NCI-H526 (cell line): ENCODE measurements around the gene ZNF878.
"Not testable (repeated sequence)": the region's sequence is repeated elsewhere in the genome, so short reads cannot be mapped to it uniquely, and the experiment has no call there.

Experiments
- DNase-seq, 2 experiments: peaks; one replicate each; lab custom pipeline; 2025; lab: John Stamatoyannopoulos, UW

Gene ZNF878

GRCh38 chr19:12052497-12053169 lies at the start of gene ZNF878:
TSS of gene ZNF878 (minus strand) at chr19:12052961. CDS start at chr19:12052801, 160 bp downstream.
- DNase-seq: peak; percentile 84 to 96

- no peak for DNase-seq
Observed at GRCh38 chr19:12098040-12098439, 45.3 kb upstream of the ZNF878 start.

- no peak for DNase-seq
Observed at GRCh38 chr19:12095111-12095790, 42.5 kb upstream of the ZNF878 start.

GRCh38 chr19:12093777-12094176 lies 41.0 kb upstream of the ZNF878 start:
- no peak for DNase-seq

GRCh38 chr19:12092956-12093355 lies 40.2 kb upstream of the ZNF878 start:
- DNase-seq: no peak

- DNase-seq: peak in 1 of 2 experiments; percentile 50
Observed at GRCh38 chr19:12092065-12092867, 39.5 kb upstream of the ZNF878 start.

GRCh38 chr19:12090807-12091206 lies 38.0 kb upstream of the ZNF878 start:
- DNase-seq: peak; percentile 25 to 69

GRCh38 chr19:12085074-12085818 lies 32.5 kb upstream of the ZNF878 start:
- DNase-seq: no peak

GRCh38 chr19:12083336-12083735 lies 30.6 kb upstream of the ZNF878 start:
- not testable (repeated sequence) for DNase-seq

GRCh38 chr19:12077375-12077774 lies 24.6 kb upstream of the ZNF878 start:
- no peak for DNase-seq

- DNase-seq: not testable (repeated sequence)
Observed at GRCh38 chr19:12076331-12076730, 23.6 kb upstream of the ZNF878 start.

GRCh38 chr19:12075538-12076139 lies 22.9 kb upstream of the ZNF878 start:
- DNase-seq: no peak

GRCh38 chr19:12064590-12065538 lies 12.1 kb upstream of the ZNF878 start, which contains the start of gene ZNF844:
TSS of gene ZNF844 (plus strand) at chr19:12064731. CDS start at chr19:12064874, 143 bp downstream.
- DNase-seq: peak; percentile 66 to 87

- no peak for DNase-seq
Observed at GRCh38 chr19:12055784-12056183, 3.0 kb upstream of the ZNF878 start.

GRCh38 chr19:12052091-12052496 lies 667 bp downstream of the ZNF878 start:
- no peak for DNase-seq

- DNase-seq: no peak
Observed at GRCh38 chr19:12047868-12048267, 4.9 kb downstream of the ZNF878 start.

GRCh38 chr19:12043752-12044422 lies 8.9 kb downstream of the ZNF878 start:
- no peak for DNase-seq

- DNase-seq: no peak
Observed at GRCh38 chr19:12042893-12043292, 9.9 kb downstream of the ZNF878 start.
